Ascending aorta (tissue), 2 donors: ENCODE results near the gene MB21D2. TPM values are rescaled to one million over a fixed set of nuclear protein-coding genes. Genes with fewer than 3 reads are reported as not detected.

Experiments
- DNase-seq, 2 donors: peaks; one replicate each; pipeline ENCODE4 v3.0.0-alpha.2; 2019; ENCODE audit warnings: low spot score in 2 of 2
- H3K27ac ChIP-seq, 2 donors: fragments of 200-600 bp; sonication (generic); one replicate each; pipeline ENCODE4 v1.5.1; 2016 to 2017; ENCODE audit warnings: mild to moderate bottlenecking in 1 of 2
- H3K27me3 ChIP-seq: fragments of 200-600 bp; sonication (generic); one replicate; pipeline ENCODE4 v1.5.1; 2017
- H3K36me3 ChIP-seq, 2 donors: fragments of 200-600 bp; sonication (generic); one replicate each; pipeline ENCODE4 v1.5.1; 2016
- H3K4me1 ChIP-seq, 2 donors: fragments of 200-600 bp; sonication (generic); one replicate each; pipeline ENCODE4 v1.5.1; 2016 to 2017; ENCODE audit warnings: mild to moderate bottlenecking in 1 of 2
- H3K4me3 ChIP-seq, 2 donors: fragments of 200-600 bp; sonication (generic); one replicate each; pipeline ENCODE4 v1.5.1; 2016 to 2017; ENCODE audit warnings: mild to moderate bottlenecking in 1 of 2
- H3K9me3 ChIP-seq, 2 donors: fragments of 200-600 bp; sonication (generic); one replicate each; pipeline ENCODE4 v1.5.1; 2016
- CTCF ChIP-seq, 3 experiments: fragments of 200-600 bp in 2 of 3; fragments of 450-650 bp in 1 of 3; sonication (generic) in 2 of 3; IDR thresholded peaks; one replicate each; pipeline ENCODE4 v1.5.1; 2016 to 2019; ENCODE audit warnings: antibody characterized with exemption in 3 of 3, mild to moderate bottlenecking in 1 of 3, moderate library complexity in 1 of 3
- intact Hi-C: fragments of 100-400 bp; cut with DNase I; formaldehyde crosslinking; loops from one replicate; pipeline ENCODE4 v1.15.1; 2023
- total RNA-seq: library from RNA; depleted of rRNA; stranded (reverse); fragments of >200 nt; gene quantifications from one replicate; pipeline ENCODE4 v1.1.0, GENCODE V29; 2016

The MB21D2 gene
- total RNA-seq, 1 donor from 2014 or later, result 0.11 TPM

- Histone ChIP-seq H3K36me3 (no peaks in the 10 kb centered on the region), H3K4me3 (no peak overlapping the region), H3K27me3 (no peaks in the 10 kb centered on the region), H3K9me3 (no peaks in the 10 kb centered on the region), H3K4me1 (peaks cover 9 to 18% of the 10 kb centered on the region in 2 donors), H3K27ac (no peak overlapping the region)
- no peak for TF ChIP-seq CTCF (IDR thresholded peaks at IDR 0.05)
- no peak for DNase-seq
- intact Hi-C loops, result no loop called here
Measured at GRCh38 chr3:192827208-192827607, 90.4 kb downstream of the MB21D2 start.

DNA sequence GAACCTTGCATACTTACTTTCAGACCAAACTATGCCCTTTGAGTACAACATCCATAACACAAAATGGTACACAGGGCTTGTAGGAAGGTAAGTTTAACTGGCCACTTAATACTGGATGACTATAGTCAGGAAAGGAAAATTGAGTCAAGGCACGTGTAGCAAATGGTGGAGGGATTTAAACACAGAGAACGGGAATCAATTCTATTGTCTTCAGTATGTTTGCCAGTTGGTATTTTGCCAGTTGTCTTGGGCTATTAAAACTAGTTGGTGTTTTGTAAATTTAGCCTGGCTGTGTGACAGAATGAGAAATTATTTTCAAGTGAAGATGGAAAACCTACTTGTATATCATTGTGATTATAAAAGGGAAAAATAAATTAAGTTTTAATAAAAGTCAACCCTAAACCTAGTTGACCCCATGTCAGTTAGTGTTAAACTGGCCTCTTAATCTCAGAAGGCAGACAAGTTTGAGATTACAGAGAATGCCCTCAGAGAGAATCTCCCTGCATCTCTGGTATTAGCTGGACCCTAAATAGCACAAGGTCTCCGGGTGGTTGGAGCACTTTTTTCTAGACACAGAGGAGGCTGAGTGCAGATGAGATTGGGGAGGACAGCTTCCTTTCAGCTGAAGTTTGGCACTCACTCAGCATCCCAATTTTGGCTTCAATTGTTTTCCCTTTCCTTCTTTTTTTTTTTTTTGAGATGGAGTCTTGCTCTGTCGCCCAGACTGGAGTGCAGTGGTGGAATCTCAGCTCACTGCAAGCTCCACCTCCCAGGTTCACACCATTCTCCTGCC lies 91.2 kb downstream of the MB21D2 start:
- intact Hi-C loops, result no loop called here
- no peaks in the 10 kb centered on the region for H3K36me3 ChIP-seq
- no peak for TF ChIP-seq CTCF (IDR thresholded peaks at IDR 0.05)
- no peak for DNase-seq
- H3K9me3 ChIP-seq, result no peaks in the 10 kb centered on the region
- peaks cover 9 to 13% of the 10 kb centered on the region in 2 donors for H3K4me1 ChIP-seq
- no peak overlapping the region for H3K4me3 ChIP-seq
- no peak overlapping the region for H3K27ac ChIP-seq
- no peaks in the 10 kb centered on the region for H3K27me3 ChIP-seq

DNA sequence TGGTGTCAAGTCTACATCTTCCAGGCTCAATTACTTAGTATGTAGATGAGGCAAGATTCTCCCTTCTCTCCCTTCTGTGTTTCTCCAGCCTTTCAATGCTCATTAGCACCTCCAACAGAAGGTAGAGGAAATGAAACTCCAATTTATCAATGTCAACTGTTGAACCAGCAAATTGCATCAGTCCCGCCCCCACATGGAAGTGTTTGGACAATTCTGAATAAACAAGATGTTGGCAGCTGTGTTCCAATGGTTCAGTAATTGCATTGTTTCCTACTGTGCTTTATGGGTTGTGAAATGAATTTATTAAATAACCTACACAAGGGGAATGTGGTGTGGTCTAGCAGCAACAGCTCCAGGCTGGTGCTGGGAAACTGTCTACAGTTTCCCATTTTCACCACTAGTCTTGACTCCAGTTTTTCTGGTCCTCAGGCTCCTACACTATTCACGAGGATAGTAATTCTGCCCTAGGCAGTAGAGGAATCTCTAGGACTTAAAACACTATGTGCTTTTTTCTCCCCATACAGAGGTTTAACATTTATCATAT lies 91.9 kb downstream of the MB21D2 start:
- peaks cover 5 to 7% of the 10 kb centered on the region in 2 donors for H3K4me1 ChIP-seq
- no peaks in the 10 kb centered on the region for H3K27me3 ChIP-seq
- TF ChIP-seq CTCF (IDR thresholded peaks at IDR 0.05), result no peak
- intact Hi-C loops, result no loop called here
- no peaks in the 10 kb centered on the region for H3K36me3 ChIP-seq
- H3K9me3 ChIP-seq, result no peaks in the 10 kb centered on the region
- no peak overlapping the region for H3K27ac ChIP-seq
- H3K4me3 ChIP-seq, result no peak overlapping the region
- DNase-seq, result no peak

GRCh38 chr3:192825216-192825615 lies 92.4 kb downstream of the MB21D2 start:
- intact Hi-C loops, result no loop called here
- no peaks in the 10 kb centered on the region for H3K9me3 ChIP-seq
- no peak for TF ChIP-seq CTCF (IDR thresholded peaks at IDR 0.05)
- no peak overlapping the region for H3K27ac ChIP-seq
- no peaks in the 10 kb centered on the region for H3K36me3 ChIP-seq
- peaks cover 0 to 2% of the 10 kb centered on the region in 2 donors for H3K4me1 ChIP-seq
- no peaks in the 10 kb centered on the region for H3K27me3 ChIP-seq
- DNase-seq, result no peak
- no peak overlapping the region for H3K4me3 ChIP-seq

DNA sequence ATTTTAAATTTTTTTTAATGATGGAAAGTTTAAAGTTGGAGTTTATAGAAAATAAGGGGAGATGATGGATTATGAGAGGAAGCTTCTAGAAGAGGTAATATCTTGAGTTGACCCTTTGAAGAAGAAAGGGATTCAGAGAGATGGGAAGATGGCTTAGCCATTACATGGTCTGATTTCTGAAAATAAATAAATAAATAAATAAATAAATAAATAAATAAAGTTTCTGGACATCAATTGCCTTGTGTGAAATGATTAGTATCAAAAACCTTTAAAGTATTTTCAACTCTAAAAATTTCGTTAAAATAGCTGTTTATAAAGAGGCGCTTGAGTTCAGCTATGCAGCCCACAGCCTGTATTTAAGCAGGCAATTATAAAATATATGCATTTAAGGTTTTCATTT lies 93.3 kb downstream of the MB21D2 start:
- H3K9me3 ChIP-seq, result no peaks in the 10 kb centered on the region
- no peaks in the 10 kb centered on the region for H3K36me3 ChIP-seq
- no peak overlapping the region for H3K4me3 ChIP-seq
- H3K4me1 ChIP-seq, result peaks cover 0 to 1% of the 10 kb centered on the region in 2 donors
- H3K27ac ChIP-seq, result no peak overlapping the region
- intact Hi-C loops, result no loop called here
- no peaks in the 10 kb centered on the region for H3K27me3 ChIP-seq
- no peak for DNase-seq
- TF ChIP-seq CTCF (IDR thresholded peaks at IDR 0.05), result no peak
